Sciatic nerve (tissue), 2 donors: ENCODE measurements around the gene COX19. TPM values are rescaled to one million over a fixed set of nuclear protein-coding genes. Genes with fewer than 3 reads are reported as not detected.

Experiments
- ATAC-seq: fragments of 200-7000 bp; cut with Tn5 transposase; one replicate; pipeline ENCODE4 v1.9.1; 2020; ENCODE audit warnings: mild to moderate bottlenecking, moderate library complexity
- DNase-seq: peaks from one replicate; pipeline ENCODE4 v3.0.0-alpha.2; 2020; ENCODE audit warnings: low spot score
- intact Hi-C: fragments of 100-400 bp; cut with DNase I; formaldehyde crosslinking; loops from one replicate; pipeline ENCODE4 v1.14.2; 2022
- microRNA-seq: library from miRNA; unstranded; fragments of <30 nt; microRNA quantifications from one replicate; pipeline ENCODE4 v1.2.0, GENCODE V29; 2020
- total RNA-seq: library from RNA; stranded (reverse); fragmentation: NEBNext Ultra II Directional; extraction: Animal tissue kit (Norgen Biotek cat#: 25700); gene quantifications from one replicate; pipeline ENCODE4 v1.2.1, GENCODE V29; 2021
- donor health status: DM: no; HTN: no; CAD: no.
- donor health status: DM: no; HTN: no; CAD: no.

COX19 gene
- total RNA-seq, 1 donor from 2014 or later: 18.3 TPM

- intact Hi-C loops: no loop called here
- peak; percentile 59 for DNase-seq
- no peak for ATAC-seq
Observed at GRCh38 chr7:920351-921070, 54.8 kb downstream of the COX19 start.

GRCh38 chr7:919924-920341 lies 55.4 kb downstream of the COX19 start:
- no peak for ATAC-seq
- intact Hi-C loops: no loop called here

GRCh38 chr7:919114-919442 lies 56.3 kb downstream of the COX19 start:
- ATAC-seq (no peak), DNase-seq (no peak)
- intact Hi-C loops: no loop called here

More at GRCh38 chr7:919924-920341, 55.4 kb downstream of the COX19 start:
- peak; percentile 51 for DNase-seq

- DNase-seq: peak; percentile 53
- ATAC-seq: no peak
- intact Hi-C loops: no loop called here
Observed at GRCh38 chr7:918441-919113, 56.8 kb downstream of the COX19 start.

- DNase-seq (no peak), ATAC-seq (no peak)
- intact Hi-C loops: no loop called here
Observed at GRCh38 chr7:918118-918425, 57.3 kb downstream of the COX19 start.

- intact Hi-C loops: no loop called here
- DNase-seq: peak; percentile 49
- ATAC-seq: no peak
Observed at GRCh38 chr7:917255-918117, 57.9 kb downstream of the COX19 start.

GRCh38 chr7:916291-916941 lies 58.9 kb downstream of the COX19 start:
- DNase-seq (no peak), ATAC-seq (no peak)
- intact Hi-C loops: no loop called here

Small RNAs within 50 kb of the gene (microRNA-seq; reads per million reads assigned to microRNA genes)
- gene MIR339: 569 reads per million, percentile 77 among the genes with 10 or more reads in this experiment

Other genes starting within 250 kb of the COX19 start
- gene DNAAF5, start 248.8 kb downstream of the COX19 start, total RNA-seq: 19.0 TPM
- 11.1 TPM for gene PRKAR1B, start 248.3 kb downstream of the COX19 start, total RNA-seq
- 207 TPM for gene SUN1, start 143.1 kb downstream of the COX19 start, total RNA-seq
- gene GET4, start 99.0 kb downstream of the COX19 start, total RNA-seq: 25.4 TPM
- 42.8 TPM for gene ADAP1, start 20.9 kb downstream of the COX19 start, total RNA-seq
- gene CYP2W1, start 7.6 kb upstream of the COX19 start, total RNA-seq: 1.6 TPM
- 50.5 TPM for gene GPR146, start 69.0 kb upstream of the COX19 start, total RNA-seq
- gene GPER1, start 112.6 kb upstream of the COX19 start, total RNA-seq: 11.1 TPM
- gene ZFAND2A, start 184.6 kb upstream of the COX19 start, total RNA-seq: 24.7 TPM